OCI-M1 (cell line): Measurements from ENCODE around the gene MSI2.

Source experiments
- DNase-seq: peaks from one replicate; lab custom pipeline; 2025; lab: John Stamatoyannopoulos, UW

MSI2 gene

GRCh38 chr17:57665696-57666095, 409.4 kb downstream of the MSI2 start:
- no peak for DNase-seq

- DNase-seq = no peak
Observed at GRCh38 chr17:57666201-57666870, 410.0 kb downstream of the MSI2 start.

GRCh38 chr17:57666946-57667345, 410.6 kb downstream of the MSI2 start:
- DNase-seq = no peak

DNA sequence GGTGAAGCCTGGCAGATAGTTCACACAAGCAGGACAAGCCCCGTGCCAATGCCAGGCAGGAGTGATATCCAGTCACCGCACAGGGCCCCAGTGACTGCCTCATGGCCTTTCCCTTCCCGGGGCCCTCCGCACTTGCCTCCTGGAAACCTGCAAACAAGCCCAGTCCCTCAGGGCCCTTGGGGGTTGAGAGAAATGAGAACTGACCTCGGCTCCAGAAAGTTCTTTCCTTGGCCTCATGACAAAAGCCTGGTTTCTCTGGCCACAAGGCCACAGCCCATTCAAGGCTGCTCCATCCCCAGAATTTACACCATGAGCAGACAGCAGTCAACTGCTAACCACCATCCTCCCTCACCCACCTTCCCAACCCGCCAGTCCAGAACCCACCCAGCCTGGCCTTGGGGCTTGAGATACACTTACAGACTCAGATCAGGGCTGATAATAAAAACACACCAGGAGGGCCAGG, 411.2 kb downstream of the MSI2 start:
- DNase-seq = no peak

GRCh38 chr17:57668332-57668731, 412.0 kb downstream of the MSI2 start:
- no peak for DNase-seq

- no peak for DNase-seq
Observed at GRCh38 chr17:57669671-57670529, 413.6 kb downstream of the MSI2 start.

GRCh38 chr17:57670769-57671569, 414.6 kb downstream of the MSI2 start:
- DNase-seq = no peak

DNA sequence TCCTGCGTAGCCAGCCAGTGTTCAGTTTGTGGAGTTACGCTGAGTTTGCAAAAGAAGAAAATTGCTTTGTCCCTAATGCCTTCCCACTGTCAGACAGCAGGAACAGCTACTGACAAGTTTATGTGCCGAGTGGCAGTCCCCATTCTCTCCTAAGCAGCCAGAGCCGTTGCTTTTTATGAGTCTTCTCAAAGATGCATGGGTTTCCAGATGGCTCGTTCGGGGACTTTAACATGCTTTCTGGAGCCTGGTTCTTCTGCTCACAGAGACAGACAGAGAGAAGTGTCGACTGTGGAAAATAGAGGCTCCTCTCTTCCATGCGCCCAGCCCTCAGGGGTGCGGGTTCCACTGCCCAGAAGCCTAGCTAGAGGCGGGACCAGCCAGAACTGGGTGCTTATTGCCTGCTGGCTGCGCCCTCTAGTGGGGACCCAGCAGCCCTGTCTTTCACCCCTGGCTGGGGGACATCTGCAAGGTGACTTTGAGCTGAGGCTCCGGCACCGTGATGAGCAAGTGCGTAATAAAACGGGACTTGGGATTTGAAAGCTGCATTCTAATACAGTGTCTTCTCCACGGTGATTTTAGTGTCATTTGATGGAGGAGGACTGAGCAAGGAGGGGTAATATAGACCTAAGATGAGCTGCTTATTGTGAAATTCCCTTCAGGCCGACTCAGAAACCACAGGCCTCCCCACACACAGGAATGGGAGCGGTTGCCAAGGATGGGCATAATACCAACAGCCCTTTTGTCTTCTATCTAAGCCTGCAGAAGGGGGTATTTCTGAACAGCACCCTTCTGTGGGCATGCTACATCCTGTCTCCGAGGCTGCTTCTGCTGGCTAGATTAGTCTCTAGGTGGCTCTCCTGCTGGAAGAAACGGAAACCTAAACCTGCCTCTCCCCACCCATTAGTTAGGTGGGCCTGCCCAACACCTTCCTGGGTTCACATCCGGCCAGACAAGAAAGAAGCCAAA, 415.6 kb downstream of the MSI2 start:
- peak; percentile 73 for DNase-seq

DNA sequence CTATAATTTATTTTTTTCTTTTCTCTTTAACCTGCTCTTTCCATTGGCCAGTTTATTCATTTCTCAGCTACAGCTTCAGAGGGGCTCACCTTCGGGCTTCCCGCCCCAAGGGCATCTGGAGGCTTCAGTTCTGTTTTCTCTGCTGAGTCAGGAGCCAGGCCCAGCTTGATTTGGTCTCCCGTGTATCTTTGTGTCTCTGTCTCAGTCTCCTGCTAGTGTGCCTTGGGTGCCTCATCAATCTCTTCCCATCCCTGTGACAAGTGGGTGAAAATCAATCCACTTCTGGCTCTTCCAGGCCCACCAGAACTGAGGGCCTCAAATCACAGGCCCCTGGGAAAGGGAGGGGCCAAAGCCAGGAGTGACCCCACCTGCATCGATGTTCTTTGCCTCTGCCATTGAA, 416.6 kb downstream of the MSI2 start:
- DNase-seq = no peak

- no peak for DNase-seq
Observed at GRCh38 chr17:57674894-57675293, 418.6 kb downstream of the MSI2 start.

DNA sequence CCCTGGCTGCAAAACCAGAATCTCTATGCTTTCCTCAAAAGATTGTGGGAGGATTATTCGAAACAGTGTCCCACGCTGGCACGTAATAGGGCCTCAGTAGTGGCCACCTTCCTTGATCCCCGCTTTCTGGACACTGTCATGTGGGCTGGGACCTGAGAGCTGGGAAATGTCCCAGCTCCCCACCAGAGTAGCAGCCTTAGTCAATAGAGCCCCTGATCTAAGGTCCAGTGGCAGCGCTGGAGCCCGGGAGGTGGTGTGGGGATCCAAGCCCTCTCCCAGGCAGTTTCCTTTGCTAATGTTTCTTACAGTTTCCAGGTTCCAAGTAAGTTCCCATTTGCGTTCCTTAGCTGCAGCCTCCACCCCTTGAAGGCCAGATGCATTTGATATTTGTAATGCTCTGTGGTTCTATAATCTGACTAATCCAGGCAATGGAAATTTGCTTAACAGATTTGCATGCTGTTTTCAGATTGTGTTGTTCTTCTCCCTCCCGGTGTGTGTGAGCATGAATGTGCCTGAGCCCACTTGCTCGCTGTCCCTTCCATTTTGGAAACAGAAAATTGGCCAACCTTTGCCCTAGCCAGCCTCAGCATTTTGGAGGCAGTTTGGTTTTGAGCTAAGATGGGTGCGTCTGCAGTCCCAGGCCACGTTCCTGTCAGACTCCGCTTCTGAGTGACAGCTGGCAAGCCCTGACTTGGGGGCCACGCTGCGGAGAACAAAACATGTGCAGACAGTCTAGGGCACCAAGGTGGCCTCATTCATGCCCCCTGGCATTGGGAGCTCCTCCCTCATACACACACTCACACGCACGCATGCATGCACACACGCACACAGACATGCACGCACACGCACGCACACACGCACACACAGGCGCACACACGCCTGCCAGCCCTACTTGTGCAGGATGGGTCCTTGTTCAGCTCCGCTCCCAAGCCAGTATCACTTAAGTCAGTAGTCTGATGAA, 419.4 kb downstream of the MSI2 start:
- no peak for DNase-seq

DNA sequence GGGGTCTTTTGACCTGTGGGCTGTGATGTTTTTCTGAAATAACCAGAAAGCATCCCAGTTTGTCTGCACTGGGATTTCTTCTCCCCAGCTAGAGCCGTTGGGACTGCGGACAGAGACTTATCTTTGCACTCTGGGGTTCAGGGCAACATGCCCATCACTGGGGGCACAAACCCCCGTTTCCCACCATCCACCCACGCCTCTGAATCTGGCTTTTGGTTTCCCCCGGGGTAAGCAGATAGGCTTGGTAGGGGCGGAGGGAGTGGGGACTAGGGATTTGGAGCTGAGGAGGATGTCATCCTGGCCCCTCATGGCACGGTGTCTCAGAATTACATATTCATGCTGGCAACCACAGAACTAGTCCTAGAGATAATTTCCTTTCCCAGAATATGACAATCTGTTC, 420.2 kb downstream of the MSI2 start:
- no peak for DNase-seq

GRCh38 chr17:57677301-57677700, 421.0 kb downstream of the MSI2 start:
- no peak for DNase-seq

- no peak for DNase-seq
Observed at GRCh38 chr17:57677858-57678257, 421.5 kb downstream of the MSI2 start.

DNA sequence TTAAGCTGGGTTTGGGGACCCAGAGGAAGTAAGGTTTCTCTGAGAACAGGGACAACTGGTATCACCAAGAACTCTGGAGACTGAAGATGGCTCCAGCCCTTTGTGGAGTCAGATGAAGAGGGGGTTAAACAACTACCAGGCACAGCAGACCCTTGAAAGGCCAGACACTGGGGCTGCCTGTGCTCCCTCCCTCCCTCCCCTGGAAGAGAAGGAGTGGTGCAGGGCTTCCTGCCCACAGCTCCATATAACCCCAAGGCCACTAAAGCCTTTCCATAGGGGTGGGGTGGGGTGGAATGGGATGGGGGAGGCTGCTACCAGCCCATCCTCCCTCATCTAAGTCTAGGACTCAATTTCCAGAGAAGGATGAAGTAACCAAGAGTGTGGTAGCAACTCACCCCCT, 422.1 kb downstream of the MSI2 start:
- no peak for DNase-seq

DNA sequence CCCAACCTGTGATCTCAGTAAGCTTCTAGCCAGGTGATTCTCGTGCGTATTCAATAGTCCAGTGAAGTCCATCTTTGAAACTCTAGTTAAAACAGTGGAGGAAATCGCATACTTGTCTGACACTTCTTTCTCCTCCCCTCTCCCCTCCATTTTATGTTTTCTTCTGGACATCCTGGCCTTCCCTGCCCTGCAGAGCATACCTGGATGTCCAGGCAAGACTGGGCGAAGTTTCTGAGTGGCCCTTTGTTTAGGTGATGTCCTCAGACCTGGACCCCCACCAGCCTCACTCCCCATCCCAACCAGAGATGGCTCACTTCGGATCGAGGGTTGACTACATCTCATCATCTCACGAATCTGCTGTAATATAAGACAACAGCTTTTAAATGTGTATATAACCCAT, 423.0 kb downstream of the MSI2 start:
- no peak for DNase-seq

DNA sequence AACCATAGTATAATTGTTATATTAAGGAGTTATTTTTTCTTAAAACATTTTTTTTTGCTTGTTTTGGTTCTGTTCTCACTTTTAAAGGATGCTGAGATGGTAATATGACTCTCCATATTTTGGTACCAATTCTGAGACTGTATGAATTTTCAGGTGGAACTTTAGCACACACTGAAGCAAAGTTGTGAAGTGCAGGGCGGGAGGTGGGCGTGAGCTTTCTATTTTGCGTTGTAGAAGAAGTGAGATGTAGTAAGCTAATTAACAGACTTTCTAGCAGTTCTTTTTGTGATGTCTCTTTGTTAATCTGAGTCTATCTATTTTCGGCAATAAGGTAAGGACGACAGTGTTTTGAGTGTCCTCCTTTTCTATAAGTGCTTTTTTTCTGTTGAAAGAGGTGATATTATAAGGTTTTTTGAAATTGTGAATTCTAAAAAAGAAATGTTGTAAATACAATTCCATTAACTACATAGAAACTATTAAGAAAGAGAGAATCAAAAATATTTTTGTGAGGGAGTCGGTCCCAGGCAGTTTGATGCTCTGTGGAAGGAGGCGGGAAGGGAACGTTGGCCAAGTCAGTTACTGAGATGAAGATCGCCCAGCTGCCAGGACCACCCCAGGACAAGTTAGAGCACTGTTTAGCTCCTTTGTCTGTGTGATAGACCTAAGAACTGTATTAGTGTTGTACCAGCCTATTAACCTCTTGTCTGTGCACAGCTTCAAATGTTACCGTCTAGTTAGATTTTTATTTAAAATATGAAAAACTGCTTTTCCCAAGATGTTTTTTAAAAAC, 423.8 kb downstream of the MSI2 start:
- no peak for DNase-seq

DNA sequence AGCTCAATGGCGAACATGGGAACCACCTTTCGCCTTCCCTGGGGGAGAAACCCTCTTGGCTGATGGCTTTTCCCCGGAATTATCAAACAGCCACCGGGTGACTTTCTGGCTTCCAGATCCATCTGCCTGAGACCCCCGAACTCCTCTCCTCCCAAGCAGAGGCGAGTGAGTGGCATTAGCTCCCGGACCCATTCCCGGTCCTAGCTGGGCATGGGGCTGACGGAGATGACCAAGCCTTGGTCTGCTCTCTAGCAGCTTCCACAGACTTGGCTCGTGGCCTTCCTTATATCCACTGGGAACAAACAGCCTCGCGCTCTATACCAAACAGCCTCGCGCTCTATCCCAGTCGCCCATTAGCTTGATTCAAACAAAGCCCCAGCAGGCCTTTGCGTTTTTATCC, 426.4 kb downstream of the MSI2 start:
- DNase-seq = no peak

GRCh38 chr17:57684711-57685498, 428.6 kb downstream of the MSI2 start:
- no peak for DNase-seq
